ENCODE measurements around the gene GPR108.
"Not testable (repeated sequence)": the region's sequence is repeated elsewhere in the genome, so short reads cannot be mapped to it uniquely, and the experiment has no call there.

Gene GPR108

GRCh38 chr19:6760606-6761005, 23.2 kb upstream of the GPR108 start:
- DNase-seq, result no peak

GRCh38 chr19:6754653-6755463, 17.5 kb upstream of the GPR108 start:
- no peak for DNase-seq

- DNase-seq, result no peak
These were observed 16.8 kb upstream of the GPR108 start for GRCh38 chr19:6754136-6754535.

GRCh38 chr19:6753178-6754031, 16.0 kb upstream of the GPR108 start:
- peak; percentile 80 for DNase-seq

- DNase-seq, result no peak
These were observed 15.1 kb upstream of the GPR108 start for GRCh38 chr19:6752256-6753177.

GRCh38 chr19:6751189-6751588, 13.8 kb upstream of the GPR108 start:
- DNase-seq, result no peak

- no peak for DNase-seq
These were observed 12.7 kb upstream of the GPR108 start for GRCh38 chr19:6750062-6750461.

- DNase-seq, result not testable (repeated sequence)
These were observed 11.2 kb upstream of the GPR108 start for GRCh38 chr19:6748543-6748942.

GRCh38 chr19:6745965-6746364, 8.6 kb upstream of the GPR108 start:
- no peak for DNase-seq

GRCh38 chr19:6744381-6745301, 7.3 kb upstream of the GPR108 start:
- no peak for DNase-seq

GRCh38 chr19:6743714-6744380, 6.5 kb upstream of the GPR108 start:
- no peak for DNase-seq

- no peak for DNase-seq
These were observed 5.7 kb upstream of the GPR108 start for GRCh38 chr19:6743066-6743465.

GRCh38 chr19:6740589-6741343, 3.4 kb upstream of the GPR108 start:
- DNase-seq, result no peak

- peak; percentile 15 for DNase-seq
These were observed 2.7 kb upstream of the GPR108 start for GRCh38 chr19:6739883-6740588.

- DNase-seq, result peak; percentile 81
These were observed 2.1 kb upstream of the GPR108 start, which contains the start of gene TRIP10 for GRCh38 chr19:6739390-6739882. Gene TRIP10, plus strand, starts transcription at chr19:6739680. Its CDS starts 82 bp downstream, at chr19:6739762.

- peak; percentile 25 for DNase-seq
These were observed 1.5 kb upstream of the GPR108 start for GRCh38 chr19:6738787-6739389.

- peak; percentile 72 for DNase-seq
These were observed 750 bp upstream of the GPR108 start for GRCh38 chr19:6737873-6738786.

GRCh38 chr19:6736917-6737283, 480 bp downstream of the GPR108 start:
- DNase-seq, result no peak

Data from stimulated activated CD4-positive, alpha-beta T cell treated with anti-CD3 and anti-CD28 coated beads, Interleukin-12 subunit alpha, Interleukin-12 subunit beta, amount 100 ng/mL, for 4 hours (primary cell).